ENCODE results near the gene ZBTB26.

Gene ZBTB26

GRCh38 chr9:122931226-122932121 lies at the start of gene ZBTB26:
ZBTB26 (minus strand) TSS chr9:122931512; CDS start chr9:122919934, 11,578 bp downstream.
- TF ChIP-seq, protein P1, sequence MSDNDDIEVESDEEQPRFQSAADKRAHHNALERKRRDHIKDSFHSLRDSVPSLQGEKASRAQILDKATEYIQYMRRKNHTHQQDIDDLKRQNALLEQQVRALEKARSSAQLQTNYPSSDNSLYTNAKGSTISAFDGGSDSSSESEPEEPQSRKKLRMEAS (IDR thresholded peaks at IDR 0.05; ENCODE audit: low read depth, low read length): no peak; the same call in 1 of the 2 replicates
- TF ChIP-seq MYC (IDR thresholded peaks at IDR 0.05; ENCODE audit: low read depth, low read length): peak; percentile 37; the same call in 1 of the 2 replicates
- peak; percentile 89 for TF ChIP-seq POLR2A (IDR thresholded peaks at IDR 0.05; ENCODE audit: extremely low read depth, insufficient read length)
- TF ChIP-seq, protein P2, sequence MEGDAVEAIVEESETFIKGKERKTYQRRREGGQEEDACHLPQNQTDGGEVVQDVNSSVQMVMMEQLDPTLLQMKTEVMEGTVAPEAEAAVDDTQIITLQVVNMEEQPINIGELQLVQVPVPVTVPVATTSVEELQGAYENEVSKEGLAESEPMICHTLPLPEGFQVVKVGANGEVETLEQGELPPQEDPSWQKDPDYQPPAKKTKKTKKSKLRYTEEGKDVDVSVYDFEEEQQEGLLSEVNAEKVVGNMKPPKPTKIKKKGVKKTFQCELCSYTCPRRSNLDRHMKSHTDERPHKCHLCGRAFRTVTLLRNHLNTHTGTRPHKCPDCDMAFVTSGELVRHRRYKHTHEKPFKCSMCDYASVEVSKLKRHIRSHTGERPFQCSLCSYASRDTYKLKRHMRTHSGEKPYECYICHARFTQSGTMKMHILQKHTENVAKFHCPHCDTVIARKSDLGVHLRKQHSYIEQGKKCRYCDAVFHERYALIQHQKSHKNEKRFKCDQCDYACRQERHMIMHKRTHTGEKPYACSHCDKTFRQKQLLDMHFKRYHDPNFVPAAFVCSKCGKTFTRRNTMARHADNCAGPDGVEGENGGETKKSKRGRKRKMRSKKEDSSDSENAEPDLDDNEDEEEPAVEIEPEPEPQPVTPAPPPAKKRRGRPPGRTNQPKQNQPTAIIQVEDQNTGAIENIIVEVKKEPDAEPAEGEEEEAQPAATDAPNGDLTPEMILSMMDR (IDR thresholded peaks at IDR 0.05; ENCODE audit: low read depth, low read length): no peak
- DNase-seq (ENCODE audit: low read depth): peak; percentile 96
- peak within 1 kb of the TSS; percentile 96 for H3K4me3 ChIP-seq (ENCODE audit: low read depth, low read length)

DNA sequence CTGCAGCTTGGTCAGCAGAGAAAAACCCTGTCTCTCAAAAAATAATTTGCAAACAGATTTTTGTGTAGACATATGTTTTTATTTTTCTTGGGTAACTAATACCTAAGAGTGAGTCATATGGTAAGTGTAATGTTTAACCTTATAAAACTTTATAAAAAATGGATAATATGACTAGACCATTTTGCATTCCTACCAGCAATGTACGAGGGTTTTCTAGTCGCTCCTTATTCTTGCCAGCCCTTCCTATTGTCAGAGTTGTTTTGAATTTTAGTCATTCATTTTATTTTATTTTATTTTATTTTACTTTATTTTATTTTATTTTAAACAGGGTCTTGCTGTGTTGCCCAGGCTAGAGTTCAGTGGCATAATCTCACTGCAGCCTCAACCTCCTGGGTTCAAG lies 47.3 kb upstream of the ZBTB26 start:
- TF ChIP-seq, protein P2 (IDR thresholded peaks at IDR 0.05; ENCODE audit: low read depth, low read length): no peak
- TF ChIP-seq MYC (IDR thresholded peaks at IDR 0.05; ENCODE audit: low read depth, low read length) (no peak), POLR2A (IDR thresholded peaks at IDR 0.05; ENCODE audit: extremely low read depth, insufficient read length) (no peak)
- TF ChIP-seq, protein P1 (IDR thresholded peaks at IDR 0.05; ENCODE audit: low read depth, low read length): no peak
- H3K4me3 ChIP-seq (ENCODE audit: low read depth, low read length): no peak overlapping the region
- no peak for DNase-seq (ENCODE audit: low read depth)

DNA sequence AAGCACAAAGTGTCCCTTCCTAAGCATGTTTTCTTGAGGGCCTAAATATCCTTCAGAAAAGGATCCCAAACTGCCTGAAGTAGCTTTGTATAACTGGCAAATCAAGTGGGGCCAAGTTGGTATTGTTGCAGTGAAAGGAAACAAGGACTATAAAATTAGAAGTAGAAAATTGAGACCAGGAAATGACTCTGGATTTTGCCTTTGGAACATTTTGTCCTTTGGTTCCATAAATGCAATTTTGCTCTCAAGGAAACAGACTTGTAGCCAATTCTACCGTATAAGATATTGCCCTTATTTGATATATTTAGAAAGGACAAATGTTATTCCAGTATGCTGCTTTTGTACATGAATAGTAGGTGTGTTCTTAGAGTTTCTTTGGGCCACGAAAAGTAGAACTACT lies 43.9 kb upstream of the ZBTB26 start:
- TF ChIP-seq, protein P1 (IDR thresholded peaks at IDR 0.05; ENCODE audit: low read depth, low read length): no peak
- TF ChIP-seq POLR2A (IDR thresholded peaks at IDR 0.05; ENCODE audit: extremely low read depth, insufficient read length) (no peak), MYC (IDR thresholded peaks at IDR 0.05; ENCODE audit: low read depth, low read length) (no peak)
- TF ChIP-seq, protein P2 (IDR thresholded peaks at IDR 0.05; ENCODE audit: low read depth, low read length): no peak
- DNase-seq (ENCODE audit: low read depth): no peak
- H3K4me3 ChIP-seq (ENCODE audit: low read depth, low read length): no peak overlapping the region

- no peak overlapping the region for H3K4me3 ChIP-seq (ENCODE audit: low read depth, low read length)
- TF ChIP-seq, protein P2 (IDR thresholded peaks at IDR 0.05; ENCODE audit: low read depth, low read length): no peak
- TF ChIP-seq, protein P1 (IDR thresholded peaks at IDR 0.05; ENCODE audit: low read depth, low read length): no peak
- TF ChIP-seq POLR2A (IDR thresholded peaks at IDR 0.05; ENCODE audit: extremely low read depth, insufficient read length) (no peak), MYC (IDR thresholded peaks at IDR 0.05; ENCODE audit: low read depth, low read length) (no peak)
- no peak for DNase-seq (ENCODE audit: low read depth)
These were observed 29.8 kb upstream of the ZBTB26 start for GRCh38 chr9:122961139-122961538.

DNA sequence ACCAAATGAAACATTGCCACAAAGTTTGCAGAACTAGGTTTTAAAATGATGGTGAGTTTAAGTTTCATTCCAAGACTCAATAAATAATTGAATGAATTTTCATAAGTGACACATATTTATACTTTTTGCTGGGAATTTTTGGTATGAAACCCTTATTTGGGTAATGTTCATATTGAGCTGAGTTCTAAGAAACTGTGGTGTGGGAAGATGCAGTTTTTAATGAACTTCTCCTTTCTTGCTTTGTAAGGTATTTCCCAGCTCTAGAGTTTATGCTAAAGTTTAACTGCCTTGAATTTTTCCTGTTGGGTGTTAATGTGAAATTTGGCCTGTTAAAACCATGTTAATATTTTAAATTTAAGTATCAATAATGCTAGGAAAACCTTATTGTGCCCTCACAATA lies 24.6 kb upstream of the ZBTB26 start:
- TF ChIP-seq, protein P1 (IDR thresholded peaks at IDR 0.05; ENCODE audit: low read depth, low read length): no peak
- TF ChIP-seq, protein P2 (IDR thresholded peaks at IDR 0.05; ENCODE audit: low read depth, low read length): no peak
- no peak for TF ChIP-seq MYC (IDR thresholded peaks at IDR 0.05; ENCODE audit: low read depth, low read length)
- no peak for TF ChIP-seq POLR2A (IDR thresholded peaks at IDR 0.05; ENCODE audit: extremely low read depth, insufficient read length)
- DNase-seq (ENCODE audit: low read depth): no peak
- no peak overlapping the region for H3K4me3 ChIP-seq (ENCODE audit: low read depth, low read length)

All from NB4 (cell line).